ENCODE data around the gene ZBTB47.

Gene ZBTB47

DNA sequence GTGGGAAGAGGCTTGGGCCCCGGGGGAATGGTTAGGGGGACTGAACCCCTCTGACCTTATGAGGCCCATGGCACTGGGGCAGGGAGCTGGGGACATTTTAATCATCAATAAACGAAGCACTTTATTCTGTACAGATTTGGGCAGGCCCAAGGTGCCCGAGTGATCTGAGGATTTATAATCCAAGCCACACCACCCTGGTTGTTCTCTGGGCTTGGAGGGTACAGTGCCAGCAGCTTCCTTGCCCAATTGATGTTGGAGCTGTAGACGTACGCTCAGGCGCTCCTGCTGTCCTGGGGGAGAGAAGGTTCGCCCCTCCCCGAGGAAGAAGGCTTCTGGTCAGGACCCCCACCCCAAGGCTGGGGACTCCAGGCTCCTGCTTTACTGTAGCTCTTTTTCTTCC lies 12.5 kb downstream of the ZBTB47 start:
- no peak for DNase-seq

- DNase-seq = no peak
Measured at GRCh38 chr3:42666577-42666998, 13.1 kb downstream of the ZBTB47 start.

DNA sequence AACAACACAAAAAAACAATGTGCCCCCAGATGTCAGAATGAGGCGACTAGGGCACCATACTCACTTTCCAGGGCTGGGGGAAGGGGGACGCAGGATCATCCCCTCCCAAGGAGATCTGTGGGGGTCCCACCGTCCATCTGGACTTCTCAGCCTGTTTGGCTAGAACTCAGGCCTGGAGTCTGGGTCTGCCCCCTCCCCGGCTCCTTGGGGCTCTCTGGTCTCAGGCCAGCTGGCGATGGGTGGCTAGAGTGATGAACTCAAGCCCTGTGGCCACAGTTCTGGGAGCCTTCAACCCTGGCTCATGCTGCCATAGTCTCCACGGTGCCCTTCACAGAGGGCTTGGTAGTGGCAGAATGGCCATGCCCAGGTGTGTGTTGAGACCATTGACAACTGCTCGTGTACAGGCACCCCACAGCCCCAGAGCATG lies 13.6 kb downstream of the ZBTB47 start:
- no peak for DNase-seq

GRCh38 chr3:42667523-42668412 lies 14.3 kb downstream of the ZBTB47 start:
- no peak for DNase-seq

GRCh38 chr3:42668413-42668760 lies 14.9 kb downstream of the ZBTB47 start:
- DNase-seq = no peak

DNA sequence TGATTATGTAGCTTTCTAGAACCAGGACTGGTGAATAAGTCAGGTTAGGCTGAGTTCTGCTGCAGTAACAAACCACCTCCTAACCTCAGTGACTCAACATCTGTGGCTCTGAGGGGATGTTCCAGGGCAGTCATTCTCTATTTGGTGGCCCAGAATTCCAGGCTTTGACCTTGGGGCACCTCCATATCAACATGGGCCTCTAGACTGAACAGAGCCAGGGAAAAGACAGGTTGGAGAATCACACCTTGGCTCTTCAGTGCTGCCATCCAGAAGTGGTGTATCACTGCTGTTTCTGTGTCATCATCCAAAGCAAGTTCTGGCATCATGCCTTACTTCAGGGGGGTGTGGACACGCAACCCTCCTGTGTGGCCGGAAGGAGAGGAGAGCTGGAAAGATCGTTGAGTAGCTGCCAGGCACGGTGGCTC lies 15.3 kb downstream of the ZBTB47 start:
- no peak for DNase-seq

- no peak for DNase-seq
Measured at GRCh38 chr3:42670051-42670576, 16.6 kb downstream of the ZBTB47 start.

DNA sequence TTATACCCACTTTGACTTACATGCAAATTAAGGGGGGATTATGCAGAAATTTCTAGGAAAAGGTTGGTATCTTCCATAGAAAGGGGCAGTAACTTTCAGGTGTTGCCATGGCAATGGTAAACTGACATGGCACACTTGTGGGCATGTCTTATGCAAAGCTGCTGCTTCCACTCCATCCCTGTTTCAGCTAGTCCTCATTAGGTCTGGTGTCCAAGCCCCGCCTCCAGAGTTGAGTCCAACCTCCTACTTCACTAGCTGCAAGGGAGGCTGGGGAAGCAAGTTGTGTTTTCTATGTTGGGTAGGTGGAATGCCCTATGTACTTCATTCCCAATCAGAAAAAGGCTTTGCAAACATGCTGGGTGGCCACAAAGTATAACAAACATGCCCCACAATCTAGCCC lies 17.2 kb downstream of the ZBTB47 start:
- DNase-seq = no peak

- DNase-seq = no peak
Measured at GRCh38 chr3:42672515-42672914, 19.0 kb downstream of the ZBTB47 start.

DNA sequence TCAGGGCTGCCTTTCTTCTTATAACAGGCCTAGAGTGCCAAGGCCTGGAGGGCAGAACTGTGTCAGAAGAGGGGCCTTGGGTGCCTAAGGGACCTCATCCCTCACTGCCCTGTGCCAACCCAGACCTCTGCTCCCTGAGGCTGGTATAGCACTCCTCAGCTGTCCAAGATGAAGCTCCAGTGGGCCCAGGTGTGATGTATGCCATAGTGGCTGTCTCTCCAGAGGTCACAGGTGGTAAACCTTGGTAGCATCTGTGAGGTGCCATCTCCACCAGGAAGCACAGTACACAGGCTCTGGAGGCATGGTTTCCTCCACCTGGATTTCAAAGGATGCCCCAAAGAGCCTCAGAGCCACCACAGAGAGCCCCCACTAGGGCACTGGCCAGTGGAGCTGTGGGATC lies 19.6 kb downstream of the ZBTB47 start:
- no peak for DNase-seq

GRCh38 chr3:42674146-42674545 lies 20.6 kb downstream of the ZBTB47 start:
- no peak for DNase-seq

GRCh38 chr3:42675909-42676308 lies 22.4 kb downstream of the ZBTB47 start:
- no peak for DNase-seq

DNA sequence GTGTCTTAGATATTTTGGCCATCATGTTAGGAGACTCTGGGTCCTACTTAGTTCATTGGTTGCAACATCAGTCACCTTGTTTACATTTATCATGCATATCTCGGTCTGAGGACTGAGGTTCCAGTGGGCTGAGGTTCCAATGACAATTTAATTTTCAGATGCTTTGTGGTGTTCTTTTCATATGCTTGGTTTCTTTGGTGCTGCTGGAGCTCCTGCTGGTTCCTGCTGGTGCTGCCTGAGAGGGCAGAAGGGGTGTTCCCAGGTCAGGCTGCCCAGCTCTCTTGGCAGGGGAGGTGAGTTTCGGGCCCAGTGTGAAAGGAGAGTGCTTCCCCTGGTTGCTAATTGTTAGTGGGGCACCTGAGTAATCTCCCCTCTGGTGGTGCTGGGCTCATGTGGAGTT lies 24.9 kb downstream of the ZBTB47 start:
- DNase-seq = no peak

GRCh38 chr3:42680271-42680670 lies 26.8 kb downstream of the ZBTB47 start:
- DNase-seq = no peak

- DNase-seq = no peak
Measured at GRCh38 chr3:42680806-42681205, 27.3 kb downstream of the ZBTB47 start.

GRCh38 chr3:42681361-42682038 lies 28.0 kb downstream of the ZBTB47 start:
- no peak for DNase-seq

DNA sequence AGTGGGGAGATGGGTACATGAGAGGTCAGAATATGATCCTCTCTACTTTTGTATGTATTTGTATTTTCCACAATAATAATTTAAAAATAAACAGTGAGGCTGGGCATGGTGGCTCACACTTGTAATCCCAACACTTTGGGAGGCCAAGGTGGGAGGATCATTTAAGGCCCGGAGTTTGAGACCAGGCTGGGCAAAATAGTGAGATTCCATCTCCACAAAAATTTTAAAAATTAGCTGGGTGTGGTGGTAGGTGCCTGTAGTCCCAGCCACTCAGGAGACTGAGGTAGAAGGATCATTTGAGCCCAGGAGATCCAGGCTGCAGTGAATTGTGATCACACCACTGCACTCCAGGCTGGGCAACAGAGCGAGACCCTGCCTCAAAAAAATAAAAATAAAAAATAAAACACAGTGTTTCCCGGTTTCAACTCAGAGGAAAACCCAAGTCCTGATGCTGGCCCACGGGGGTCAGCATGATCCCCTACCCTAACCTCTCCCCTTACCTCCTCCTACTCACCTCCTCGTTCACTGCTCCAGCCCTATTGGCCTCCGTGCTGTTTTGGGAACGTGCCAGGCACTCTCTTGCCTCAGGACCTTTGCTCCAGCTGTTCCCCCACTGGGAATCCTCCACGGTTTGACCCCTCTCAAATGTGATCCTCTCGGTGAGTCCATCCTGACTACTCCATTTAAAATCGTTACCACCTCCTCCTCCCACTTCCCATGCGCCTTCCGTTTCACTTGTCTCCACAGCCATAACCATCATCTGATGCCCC lies 29.0 kb downstream of the ZBTB47 start:
- DNase-seq = no peak

GRCh38 chr3:42683875-42684598 lies 30.5 kb downstream of the ZBTB47 start:
- peak; percentile 87 for DNase-seq

GRCh38 chr3:42684632-42685362 lies 31.3 kb downstream of the ZBTB47 start:
- no peak for DNase-seq

DNA sequence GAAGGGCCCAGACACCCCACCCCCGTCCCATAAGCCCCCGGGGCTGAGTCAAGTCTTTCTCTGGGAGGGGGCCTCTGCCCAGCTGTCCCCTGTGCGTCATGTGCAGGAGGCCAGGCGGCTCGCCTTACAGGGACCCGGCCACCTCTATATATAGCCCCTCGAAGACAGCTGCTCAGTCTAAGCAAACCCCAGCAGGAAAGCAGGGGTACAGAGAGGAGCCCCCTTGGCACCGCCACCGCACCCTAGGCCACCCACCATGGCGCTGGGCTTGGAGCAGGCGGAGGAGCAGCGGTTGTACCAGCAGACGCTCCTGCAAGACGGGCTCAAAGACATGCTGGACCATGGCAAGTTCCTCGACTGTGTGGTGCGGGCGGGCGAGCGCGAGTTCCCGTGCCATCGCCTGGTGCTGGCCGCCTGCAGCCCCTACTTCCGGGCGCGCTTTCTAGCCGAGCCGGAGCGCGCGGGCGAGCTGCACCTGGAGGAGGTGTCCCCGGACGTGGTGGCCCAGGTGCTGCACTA lies 31.9 kb downstream of the ZBTB47 start, which contains the start of gene KLHL40:
Gene KLHL40 (plus strand): TSS at position 175 of the 519 bp plus-strand sequence. CDS start 82 bp downstream, at position 257.
- no peak for DNase-seq

Data from fibroblast of skin of abdomen (primary cell).